Measurements from ENCODE around the gene WNK4.
A peak's percentile ranks its signal among the peaks of the same experiment; 100 is the strongest.

- TF ChIP-seq POLR2AphosphoS5 (IDR thresholded peaks at IDR 0.05; ENCODE audit: low read depth) (no peak), CTCF (conservative IDR thresholded peaks at IDR 0.05; ENCODE audit: low read depth in 2 of 2) (peak in 1 of 2 experiments; percentile 4; a peak in 1 of 4 replicates), EZH2 (IDR thresholded peaks at IDR 0.05; ENCODE audit: low read depth, unreplicated experiment) (no peak), REST (IDR thresholded peaks at IDR 0.05; ENCODE audit: unreplicated experiment) (no peak), ETS1 (IDR thresholded peaks at IDR 0.05) (no peak)
Observed at GRCh38 chr17:42744283-42744805, 36.1 kb upstream of the WNK4 start.

Data from GM23338 (cell line).